ENCODE measurements around the gene LGALS9B. TPM values are rescaled to one million over a fixed set of nuclear protein-coding genes. Genes with fewer than 3 reads are reported as not detected.
"Not testable (repeated sequence)": the region's sequence is repeated elsewhere in the genome, so short reads cannot be mapped to it uniquely, and the experiment has no call there.

Gene LGALS9B
- total and polyA plus RNA-seq, 2 experiments from 2014 or later: not detected

- H4K20me1 ChIP-seq (ENCODE audit: insufficient read depth); H3K4me3 ChIP-seq; H3K79me2 ChIP-seq (ENCODE audit: insufficient read depth); DNase-seq; H3F3A ChIP-seq (ENCODE audit: insufficient read depth); H3K36me3 ChIP-seq (ENCODE audit: low read depth); in situ Hi-C loops (cut with MboI); H2AFZ ChIP-seq; H3K27ac ChIP-seq; H3K4me2 ChIP-seq (ENCODE audit: unreplicated experiment); H3K9ac ChIP-seq; H3K9me2 ChIP-seq (ENCODE audit: insufficient read depth); H3K9me3 ChIP-seq (ENCODE audit: low read depth); H3K4me1 ChIP-seq (ENCODE audit: insufficient read depth); H3K27me3 ChIP-seq (replicated peaks; ENCODE audit: insufficient read depth): not testable (repeated sequence)
- WGBS, 2 experiments (ENCODE audit: low coverage in 1 of 2, low lambda C conversion rate in 2 of 2, missing lambda C conversion rate in 2 of 2): 35 to 50% methylated on average over 3 of the region's 3 CpGs
These were observed 32.2 kb downstream of the LGALS9B start for GRCh38 chr17:20435166-20435565.

DNA sequence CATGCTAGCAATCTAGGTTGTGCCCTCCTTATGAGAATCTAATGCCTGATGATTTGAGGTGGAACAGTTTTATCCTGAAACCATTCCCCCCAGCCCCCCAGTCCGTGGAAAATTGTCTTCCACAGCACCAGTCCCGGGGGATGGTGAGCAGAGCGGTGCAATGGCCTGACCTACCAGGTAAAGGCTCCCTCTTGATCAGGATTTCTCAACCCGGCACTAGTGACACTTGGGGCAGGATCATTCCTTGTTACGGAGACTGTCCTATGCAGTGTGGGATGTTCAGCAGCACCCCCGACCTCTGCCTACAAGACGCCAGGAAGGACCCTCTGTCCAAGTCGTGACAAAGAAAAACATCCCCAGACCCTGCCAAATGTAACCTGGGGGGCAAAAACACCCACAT lies 34.0 kb downstream of the LGALS9B start:
- H3K4me1 ChIP-seq (ENCODE audit: insufficient read depth); H3F3A ChIP-seq (ENCODE audit: insufficient read depth); in situ Hi-C loops (cut with MboI); H3K9ac ChIP-seq; H3K36me3 ChIP-seq (ENCODE audit: low read depth); H3K4me2 ChIP-seq (ENCODE audit: unreplicated experiment); H2AFZ ChIP-seq; H3K27ac ChIP-seq; H3K27me3 ChIP-seq (replicated peaks; ENCODE audit: insufficient read depth); H3K79me2 ChIP-seq (ENCODE audit: insufficient read depth); H3K9me3 ChIP-seq (ENCODE audit: low read depth); H4K20me1 ChIP-seq (ENCODE audit: insufficient read depth); H3K4me3 ChIP-seq; DNase-seq; H3K9me2 ChIP-seq (ENCODE audit: insufficient read depth): not testable (repeated sequence)
- WGBS, 2 experiments (ENCODE audit: low coverage in 1 of 2, low lambda C conversion rate in 2 of 2, missing lambda C conversion rate in 2 of 2): 37 to 39% methylated on average over 6 to 8 of the region's 8 CpGs

GRCh38 chr17:20427264-20427663 lies 40.1 kb downstream of the LGALS9B start:
- H3K9me2 ChIP-seq (ENCODE audit: insufficient read depth); H3K4me3 ChIP-seq; H4K20me1 ChIP-seq (ENCODE audit: insufficient read depth); DNase-seq; H3K36me3 ChIP-seq (ENCODE audit: low read depth); H3K27ac ChIP-seq; H3K9ac ChIP-seq; H3K4me2 ChIP-seq (ENCODE audit: unreplicated experiment); in situ Hi-C loops (cut with MboI); H3F3A ChIP-seq (ENCODE audit: insufficient read depth); H3K27me3 ChIP-seq (replicated peaks; ENCODE audit: insufficient read depth); H2AFZ ChIP-seq; H3K9me3 ChIP-seq (ENCODE audit: low read depth); H3K79me2 ChIP-seq (ENCODE audit: insufficient read depth); H3K4me1 ChIP-seq (ENCODE audit: insufficient read depth): not testable (repeated sequence)
- WGBS, 2 experiments (ENCODE audit: low coverage in 1 of 2, low lambda C conversion rate in 2 of 2, missing lambda C conversion rate in 2 of 2): 40 to 55% methylated on average over 2 of the region's 2 CpGs

- H3K4me3 ChIP-seq; H4K20me1 ChIP-seq (ENCODE audit: insufficient read depth); in situ Hi-C loops (cut with MboI); H3K27me3 ChIP-seq (replicated peaks; ENCODE audit: insufficient read depth); DNase-seq; H3F3A ChIP-seq (ENCODE audit: insufficient read depth); H3K9me3 ChIP-seq (ENCODE audit: low read depth); H3K4me2 ChIP-seq (ENCODE audit: unreplicated experiment); H3K36me3 ChIP-seq (ENCODE audit: low read depth); H2AFZ ChIP-seq; H3K4me1 ChIP-seq (ENCODE audit: insufficient read depth); H3K79me2 ChIP-seq (ENCODE audit: insufficient read depth); H3K27ac ChIP-seq; H3K9me2 ChIP-seq (ENCODE audit: insufficient read depth); H3K9ac ChIP-seq: not testable (repeated sequence)
- WGBS, 2 experiments (ENCODE audit: low coverage in 1 of 2, low lambda C conversion rate in 2 of 2, missing lambda C conversion rate in 2 of 2): 0 to 50% methylated on average over 1 to 2 of the region's 5 CpGs
These were observed 44.5 kb downstream of the LGALS9B start for GRCh38 chr17:20422826-20423225.

- H3F3A ChIP-seq (ENCODE audit: insufficient read depth); H3K4me3 ChIP-seq; H3K9me2 ChIP-seq (ENCODE audit: insufficient read depth); H2AFZ ChIP-seq; H4K20me1 ChIP-seq (ENCODE audit: insufficient read depth); in situ Hi-C loops (cut with MboI); H3K9ac ChIP-seq; H3K27ac ChIP-seq; H3K4me2 ChIP-seq (ENCODE audit: unreplicated experiment); H3K9me3 ChIP-seq (ENCODE audit: low read depth); H3K4me1 ChIP-seq (ENCODE audit: insufficient read depth); H3K79me2 ChIP-seq (ENCODE audit: insufficient read depth); DNase-seq; H3K36me3 ChIP-seq (ENCODE audit: low read depth); H3K27me3 ChIP-seq (replicated peaks; ENCODE audit: insufficient read depth): not testable (repeated sequence)
- 65 to 75% methylated on average over 2 to 8 of the region's 8 CpGs for WGBS, 2 experiments (ENCODE audit: low coverage in 1 of 2, low lambda C conversion rate in 2 of 2, missing lambda C conversion rate in 2 of 2)
These were observed 48.5 kb downstream of the LGALS9B start for GRCh38 chr17:20418838-20419237.

- H3K36me3 ChIP-seq (ENCODE audit: low read depth); H3F3A ChIP-seq (ENCODE audit: insufficient read depth); H3K79me2 ChIP-seq (ENCODE audit: insufficient read depth); H3K4me1 ChIP-seq (ENCODE audit: insufficient read depth); H3K9ac ChIP-seq; H3K4me2 ChIP-seq (ENCODE audit: unreplicated experiment); H3K9me3 ChIP-seq (ENCODE audit: low read depth); H3K4me3 ChIP-seq; H3K27me3 ChIP-seq (replicated peaks; ENCODE audit: insufficient read depth); H4K20me1 ChIP-seq (ENCODE audit: insufficient read depth); H2AFZ ChIP-seq; H3K27ac ChIP-seq; in situ Hi-C loops (cut with MboI); DNase-seq; H3K9me2 ChIP-seq (ENCODE audit: insufficient read depth): not testable (repeated sequence)
- WGBS, 2 experiments (ENCODE audit: low coverage in 1 of 2, low lambda C conversion rate in 2 of 2, missing lambda C conversion rate in 2 of 2): 62 to 88% methylated on average over 2 to 3 of the region's 7 CpGs
These were observed 49.8 kb downstream of the LGALS9B start for GRCh38 chr17:20417492-20418080.

DNA sequence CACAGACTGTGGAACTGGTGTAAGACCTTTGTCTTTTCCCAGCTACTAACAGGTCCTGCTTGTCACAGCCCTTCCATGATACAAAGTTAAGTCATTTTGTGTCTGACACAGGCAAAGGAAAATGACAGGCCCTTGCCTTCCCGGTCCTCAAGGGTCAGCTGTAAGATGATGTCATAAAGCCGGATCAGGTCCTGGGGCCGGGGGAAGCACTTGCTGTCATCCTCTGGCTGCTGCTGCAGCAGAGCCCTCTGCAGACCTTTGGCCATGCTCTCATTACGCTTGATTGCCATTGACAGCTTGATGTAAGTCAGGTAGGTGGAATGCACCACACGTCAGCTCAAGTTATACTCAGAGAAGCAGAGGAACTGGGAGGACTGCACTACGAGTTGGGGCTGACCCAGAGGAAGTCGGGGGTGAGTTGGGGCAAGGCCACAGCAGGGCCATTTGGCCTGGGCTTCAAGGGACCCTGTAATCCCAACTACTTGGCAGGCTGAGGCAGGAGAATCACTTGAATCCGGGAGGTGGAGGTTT lies 50.9 kb downstream of the LGALS9B start:
- H3K4me2 ChIP-seq (ENCODE audit: unreplicated experiment); H3K4me1 ChIP-seq (ENCODE audit: insufficient read depth); H3K9ac ChIP-seq; H3K36me3 ChIP-seq (ENCODE audit: low read depth); H3K27me3 ChIP-seq (replicated peaks; ENCODE audit: insufficient read depth); H3K9me3 ChIP-seq (ENCODE audit: low read depth); H4K20me1 ChIP-seq (ENCODE audit: insufficient read depth); H3K4me3 ChIP-seq; H2AFZ ChIP-seq; H3F3A ChIP-seq (ENCODE audit: insufficient read depth); H3K79me2 ChIP-seq (ENCODE audit: insufficient read depth); H3K9me2 ChIP-seq (ENCODE audit: insufficient read depth); DNase-seq; in situ Hi-C loops (cut with MboI); H3K27ac ChIP-seq: not testable (repeated sequence)
- WGBS, 2 experiments (ENCODE audit: low coverage in 1 of 2, low lambda C conversion rate in 2 of 2, missing lambda C conversion rate in 2 of 2): 62 to 74% methylated on average over 7 of the region's 8 CpGs

DNA sequence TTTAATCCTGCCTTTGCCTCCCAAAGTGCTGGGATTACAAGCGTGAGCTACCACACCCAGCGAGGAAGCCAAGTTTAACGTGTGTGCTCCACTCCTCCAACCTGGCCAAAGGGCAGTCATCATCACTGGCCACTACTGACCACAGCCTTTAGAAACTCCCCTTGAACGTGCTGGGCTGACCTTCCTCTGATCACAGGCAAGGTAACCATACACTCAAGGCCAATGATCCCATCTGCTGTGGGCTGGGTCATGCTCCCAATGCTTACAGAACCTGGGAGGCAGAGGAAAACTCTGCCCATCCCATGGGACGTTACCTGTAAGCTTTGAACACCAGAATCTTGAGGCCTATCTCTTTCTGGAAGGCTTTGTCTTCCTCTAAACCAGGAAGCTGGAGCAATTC lies 51.9 kb downstream of the LGALS9B start:
- in situ Hi-C loops (cut with MboI); H3K9ac ChIP-seq; DNase-seq; H3F3A ChIP-seq (ENCODE audit: insufficient read depth); H3K79me2 ChIP-seq (ENCODE audit: insufficient read depth); H3K27ac ChIP-seq; H3K27me3 ChIP-seq (replicated peaks; ENCODE audit: insufficient read depth); H3K9me3 ChIP-seq (ENCODE audit: low read depth); H3K4me1 ChIP-seq (ENCODE audit: insufficient read depth); H3K4me3 ChIP-seq; H4K20me1 ChIP-seq (ENCODE audit: insufficient read depth); H3K9me2 ChIP-seq (ENCODE audit: insufficient read depth); H3K4me2 ChIP-seq (ENCODE audit: unreplicated experiment); H2AFZ ChIP-seq; H3K36me3 ChIP-seq (ENCODE audit: low read depth): not testable (repeated sequence)
- WGBS, 2 experiments (ENCODE audit: low coverage in 1 of 2, low lambda C conversion rate in 2 of 2, missing lambda C conversion rate in 2 of 2): no CpG with 5 or more reads among the region's 5 CpGs

Data from GM23248 (cell line).